AG04450 (cell line): ENCODE data around the gene FLACC1. TPM values are rescaled to one million over a fixed set of nuclear protein-coding genes. Genes with fewer than 3 reads are reported as not detected.
"Not testable (repeated sequence)": the region's sequence is repeated elsewhere in the genome, so short reads cannot be mapped to it uniquely, and the experiment has no call there.

ENCODE experiments used
- CTCF ChIA-PET: fragments of 300-600, 350-600 bp; formaldehyde crosslinking; extraction: SDS; loops from one replicate; lab custom pipeline; 2022; ENCODE audit warnings: antibody characterized with exemption, inconsistent platforms; lab: Charles Lee
- POLR2A ChIA-PET: fragments of 350-600 bp; formaldehyde crosslinking; extraction: SDS; loops from one replicate; lab custom pipeline; 2021; ENCODE audit warnings: antibody characterized with exemption, inconsistent platforms; lab: Yijun Ruan, JAX
- DNase-seq: peaks from one replicate; pipeline ENCODE4 v3.0.0-alpha.2; 2011; ENCODE audit warnings: low read depth, low spot score
- H3K27ac ChIP-seq: one replicate; pipeline ENCODE4 v1.5.1; 2012; ENCODE audit warnings: low read depth, low read length, control low read depth
- H3K27me3 ChIP-seq: one replicate; pipeline ENCODE4 v1.6.0; 2012; ENCODE audit warnings: low read length; ENCODE audit not compliant: control insufficient read depth, insufficient read depth
- H3K4me3 ChIP-seq: 2 replicates; pipeline ENCODE4 v1.5.1; 2011; ENCODE audit warnings: mild to moderate bottlenecking, low read depth, low read length, control low read depth
- H3K9me3 ChIP-seq: 2 replicates; pipeline ENCODE4 v1.5.1; 2012; ENCODE audit warnings: low read length; ENCODE audit not compliant: control insufficient read depth, insufficient read depth
- CTCF ChIP-seq: IDR thresholded peaks from 2 replicates; pipeline ENCODE4 v1.5.1; 2011; ENCODE audit warnings: low read depth, low read length, control low read depth, inconsistent platforms
- polyA plus RNA-seq: library from polyadenylated mRNA; depleted of rRNA; stranded (reverse); fragments of >200 nt; gene quantifications from 2 replicates; pipeline ENCODE4 v1.2.3, GENCODE V29; 2011

Gene FLACC1
- polyA plus RNA-seq, 1 experiment, result 1.1 TPM

GRCh38 chr2:201378496-201379397 lies 21.6 kb upstream of the FLACC1 start:
- TF ChIP-seq CTCF, result no peak

GRCh38 chr2:201377218-201377617 lies 20.1 kb upstream of the FLACC1 start:
- DNase-seq, result no peak
- Histone ChIP-seq H3K9me3 (no peaks in the 10 kb centered on the region), H3K27ac (no peak overlapping the region), H3K4me3 (no peak overlapping the region), H3K27me3 (no peaks in the 10 kb centered on the region)
- TF ChIP-seq CTCF, result no peak
- ChIA-PET POLR2A (no interaction called here), CTCF (interaction anchor here (0.6 to 2.0 kb wide), 2 partner anchors 12 to 470 kb away, joined by 3 to 4 read pairs; no protein-coding TSS in a partner anchor)

More at GRCh38 chr2:201378496-201379397, 21.6 kb upstream of the FLACC1 start:
- Histone ChIP-seq H3K27ac (no peak overlapping the region), H3K27me3 (no peaks in the 10 kb centered on the region), H3K9me3 (no peaks in the 10 kb centered on the region), H3K4me3 (no peak overlapping the region)
- POLR2A ChIA-PET, result no interaction called here
- no peak for DNase-seq
- CTCF ChIA-PET, result interaction anchor here (2.0 kb wide), 1 partner anchor 14 kb away, joined by 4 read pairs; no protein-coding TSS in a partner anchor

- Histone ChIP-seq H3K27me3 (no peaks in the 10 kb centered on the region), H3K4me3 (no peak overlapping the region), H3K9me3 (peaks cover 14% of the 10 kb centered on the region), H3K27ac (no peak overlapping the region)
- ChIA-PET POLR2A (no interaction called here), CTCF (no interaction called here)
- DNase-seq, result no peak
- no peak for TF ChIP-seq CTCF
These were observed 12.6 kb upstream of the FLACC1 start for GRCh38 chr2:201369775-201370174.

- POLR2A ChIA-PET, H3K27me3 ChIP-seq, H3K4me3 ChIP-seq, CTCF ChIA-PET, H3K27ac ChIP-seq, DNase-seq: not testable (repeated sequence)
- H3K9me3 ChIP-seq, result peaks cover 14% of the 10 kb centered on the region
These were observed 12.2 kb upstream of the FLACC1 start for GRCh38 chr2:201369318-201369717.

GRCh38 chr2:201366146-201366545 lies 9.0 kb upstream of the FLACC1 start:
- POLR2A ChIA-PET, result no interaction called here
- Histone ChIP-seq H3K9me3 (peaks cover 28% of the 10 kb centered on the region), H3K27me3 (no peaks in the 10 kb centered on the region), H3K27ac (no peak overlapping the region), H3K4me3 (no peak overlapping the region)
- DNase-seq, result no peak
- CTCF ChIA-PET, result interaction anchor here (3.0 kb wide), 1 partner anchor 129 kb away, joined by 30 read pairs; no protein-coding TSS in a partner anchor
- no peak for TF ChIP-seq CTCF
